ENCODE results near the gene RHCE. TPM values are rescaled to one million over a fixed set of nuclear protein-coding genes. Genes with fewer than 3 reads are reported as not detected.
"Not testable (repeated sequence)": the region's sequence is repeated elsewhere in the genome, so short reads cannot be mapped to it uniquely, and the experiment has no call there.

The RHCE gene
- total RNA-seq, 1 donor from 2014 or later, result not detected

DNA sequence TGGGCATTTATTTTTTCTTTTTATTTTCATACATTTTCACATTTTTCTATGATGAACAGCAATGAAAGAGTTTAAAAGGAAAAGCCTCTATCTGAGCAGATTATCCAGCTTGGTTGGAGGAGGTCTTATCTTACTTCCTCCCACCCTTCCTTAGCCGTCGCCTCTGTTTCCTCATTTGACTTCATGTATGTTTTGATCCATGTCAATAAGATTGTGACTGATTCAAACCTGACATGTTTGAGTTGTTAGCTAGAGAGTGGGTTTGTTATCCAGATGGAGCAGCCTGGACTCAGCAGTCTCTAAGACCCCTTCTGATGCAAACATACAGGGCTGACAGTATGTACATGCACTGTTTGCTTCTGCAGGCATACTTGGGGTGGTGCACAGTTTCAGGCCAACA, 41.2 kb upstream of the RHCE start:
- intact Hi-C loops (cut with micrococcal nuclease), result no loop called here
- Mint-ChIP-seq H3K4me1 (no peaks in the 10 kb centered on the region), H3K27me3 (no peaks in the 10 kb centered on the region), H3K4me3 (no peak overlapping the region), H3K36me3 (ENCODE audit: low read depth) (peaks cover 63% of the 10 kb centered on the region), H3K27ac (no peak overlapping the region), H3K9me3 (no peaks in the 10 kb centered on the region)
- no peak for DNase-seq
- CTCF ChIA-PET, result no interaction called here
- TF ChIP-seq, protein P1, sequence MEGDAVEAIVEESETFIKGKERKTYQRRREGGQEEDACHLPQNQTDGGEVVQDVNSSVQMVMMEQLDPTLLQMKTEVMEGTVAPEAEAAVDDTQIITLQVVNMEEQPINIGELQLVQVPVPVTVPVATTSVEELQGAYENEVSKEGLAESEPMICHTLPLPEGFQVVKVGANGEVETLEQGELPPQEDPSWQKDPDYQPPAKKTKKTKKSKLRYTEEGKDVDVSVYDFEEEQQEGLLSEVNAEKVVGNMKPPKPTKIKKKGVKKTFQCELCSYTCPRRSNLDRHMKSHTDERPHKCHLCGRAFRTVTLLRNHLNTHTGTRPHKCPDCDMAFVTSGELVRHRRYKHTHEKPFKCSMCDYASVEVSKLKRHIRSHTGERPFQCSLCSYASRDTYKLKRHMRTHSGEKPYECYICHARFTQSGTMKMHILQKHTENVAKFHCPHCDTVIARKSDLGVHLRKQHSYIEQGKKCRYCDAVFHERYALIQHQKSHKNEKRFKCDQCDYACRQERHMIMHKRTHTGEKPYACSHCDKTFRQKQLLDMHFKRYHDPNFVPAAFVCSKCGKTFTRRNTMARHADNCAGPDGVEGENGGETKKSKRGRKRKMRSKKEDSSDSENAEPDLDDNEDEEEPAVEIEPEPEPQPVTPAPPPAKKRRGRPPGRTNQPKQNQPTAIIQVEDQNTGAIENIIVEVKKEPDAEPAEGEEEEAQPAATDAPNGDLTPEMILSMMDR (IDR thresholded peaks at IDR 0.05), result no peak
- no peak for ATAC-seq (ENCODE audit: low read depth)
- POLR2A ChIA-PET, result no interaction called here

DNA sequence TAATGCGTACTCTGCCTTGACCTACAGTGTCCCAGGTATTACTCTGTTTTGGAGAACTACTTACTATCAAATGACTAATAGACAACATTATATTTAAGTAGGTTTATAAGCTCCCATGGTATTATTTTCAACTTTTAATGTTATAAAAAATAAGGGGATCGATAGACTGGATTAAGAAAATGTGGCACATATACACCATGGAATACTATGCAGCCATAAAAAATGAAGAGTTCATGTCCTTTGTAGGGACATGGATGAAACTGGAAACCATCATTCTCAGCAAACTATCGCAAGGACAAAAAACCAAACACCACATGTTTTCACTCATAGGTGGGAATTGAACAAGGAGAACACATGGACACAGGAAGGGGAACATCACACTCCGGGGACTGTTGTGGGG, 40.2 kb upstream of the RHCE start:
- peaks cover 65% of the 10 kb centered on the region for H3K36me3 Mint-ChIP-seq (ENCODE audit: low read depth)
- H3K9me3 Mint-ChIP-seq; H3K4me3 Mint-ChIP-seq; H3K27me3 Mint-ChIP-seq; intact Hi-C loops (cut with micrococcal nuclease); H3K4me1 Mint-ChIP-seq; CTCF ChIA-PET; H3K27ac Mint-ChIP-seq; ATAC-seq (ENCODE audit: low read depth); DNase-seq; POLR2A ChIA-PET: not testable (repeated sequence)

DNA sequence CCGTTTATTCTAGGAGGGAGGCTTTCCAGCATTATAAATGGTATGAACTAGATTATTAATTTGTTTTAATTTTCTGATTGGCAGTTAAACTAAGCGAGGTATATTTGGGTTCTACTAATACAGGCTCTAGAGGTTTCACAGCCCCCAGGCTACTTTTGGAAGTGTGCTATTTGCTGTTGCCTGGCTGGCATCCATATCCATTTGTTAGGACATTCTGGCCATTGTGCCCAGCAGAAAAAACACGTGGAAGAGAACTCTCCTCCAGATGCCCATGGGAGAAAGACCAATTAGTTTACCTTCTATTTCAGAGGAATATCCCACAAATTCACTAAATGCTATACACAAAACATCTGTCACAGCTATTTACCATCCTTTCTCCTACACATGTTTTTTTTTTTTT, 39.4 kb upstream of the RHCE start:
- H3K27me3 Mint-ChIP-seq, result no peaks in the 10 kb centered on the region
- intact Hi-C loops (cut with micrococcal nuclease), result no loop called here
- H3K27ac Mint-ChIP-seq, result no peak overlapping the region
- peaks cover 66% of the 10 kb centered on the region for H3K36me3 Mint-ChIP-seq (ENCODE audit: low read depth)
- ATAC-seq (ENCODE audit: low read depth) (no peak), DNase-seq (no peak)
- H3K4me1 Mint-ChIP-seq, result no peaks in the 10 kb centered on the region
- TF ChIP-seq, protein P1 (IDR thresholded peaks at IDR 0.05), result no peak
- no peaks in the 10 kb centered on the region for H3K9me3 Mint-ChIP-seq
- ChIA-PET POLR2A (no interaction called here), CTCF (no interaction called here)
- no peak overlapping the region for H3K4me3 Mint-ChIP-seq

DNA sequence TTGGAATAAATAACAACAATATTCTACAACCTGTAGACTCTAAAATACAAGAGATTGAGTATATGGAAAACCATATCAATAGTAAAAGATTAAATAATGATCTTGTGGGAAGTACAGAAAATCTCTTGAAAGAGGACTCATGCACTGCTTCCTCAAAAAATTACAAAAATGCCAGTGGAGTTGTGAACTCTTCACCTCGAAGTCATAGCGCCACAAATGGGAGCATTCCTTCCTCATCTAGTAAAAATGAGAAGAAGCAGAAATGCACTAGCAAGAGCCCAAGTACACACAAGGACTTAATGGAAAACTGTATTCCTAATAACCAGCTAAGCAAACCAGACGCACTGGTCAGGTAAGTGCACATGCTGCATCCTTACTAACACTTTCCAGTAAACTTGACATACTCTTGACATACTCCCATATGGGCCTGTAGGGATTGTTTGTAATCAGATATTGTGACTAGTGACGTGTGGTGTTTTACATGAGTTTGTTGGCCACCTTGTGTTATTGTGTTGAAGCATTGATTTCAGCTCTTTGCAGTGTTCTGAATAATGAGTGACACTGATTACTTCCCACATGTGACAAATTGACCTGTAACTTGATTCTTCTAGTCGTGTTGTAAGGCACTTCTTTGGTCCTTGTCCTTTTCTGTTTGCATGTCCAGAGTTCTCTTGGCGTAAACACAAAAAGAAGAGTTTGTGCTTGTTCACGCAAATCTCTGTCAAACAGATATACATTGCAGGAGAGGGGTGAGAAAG, 38.1 kb upstream of the RHCE start:
- POLR2A ChIA-PET, result no interaction called here
- Mint-ChIP-seq H3K27ac (no peak overlapping the region), H3K9me3 (no peaks in the 10 kb centered on the region), H3K4me1 (no peaks in the 10 kb centered on the region), H3K27me3 (no peaks in the 10 kb centered on the region), H3K4me3 (no peak overlapping the region), H3K36me3 (ENCODE audit: low read depth) (peaks cover 72% of the 10 kb centered on the region)
- CTCF ChIA-PET, result no interaction called here
- TF ChIP-seq, protein P1 (IDR thresholded peaks at IDR 0.05), result no peak
- DNase-seq, result no peak
- intact Hi-C loops (cut with micrococcal nuclease), result no loop called here
- no peak for ATAC-seq (ENCODE audit: low read depth)

DNA sequence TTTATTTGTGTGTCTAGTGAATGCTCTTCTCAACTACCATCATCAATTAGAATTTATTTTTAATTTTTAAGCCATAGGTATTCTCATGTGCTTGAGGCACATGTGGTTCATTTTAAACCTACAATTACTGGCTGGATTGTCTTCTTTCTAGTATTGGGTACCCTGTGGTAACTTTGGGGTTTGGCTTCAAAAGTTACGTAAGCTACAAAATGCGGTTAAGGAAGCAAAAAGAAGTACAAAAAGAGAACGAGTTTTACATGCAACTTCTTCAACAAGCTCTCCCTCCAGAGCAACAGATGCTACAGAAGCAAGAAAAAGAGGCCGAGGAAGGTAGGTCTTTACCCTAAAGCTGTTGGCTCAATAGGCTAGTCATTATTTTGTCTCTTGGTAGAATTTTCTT, 35.9 kb upstream of the RHCE start:
- Mint-ChIP-seq H3K36me3 (ENCODE audit: low read depth) (peaks cover 66% of the 10 kb centered on the region), H3K4me3 (no peak overlapping the region), H3K27me3 (no peaks in the 10 kb centered on the region), H3K27ac (no peak overlapping the region), H3K4me1 (peaks cover 9% of the 10 kb centered on the region), H3K9me3 (no peaks in the 10 kb centered on the region)
- POLR2A ChIA-PET, result no interaction called here
- TF ChIP-seq, protein P1 (IDR thresholded peaks at IDR 0.05), result no peak
- intact Hi-C loops (cut with micrococcal nuclease), result no loop called here
- ATAC-seq (ENCODE audit: low read depth) (no peak), DNase-seq (no peak)
- CTCF ChIA-PET, result no interaction called here

DNA sequence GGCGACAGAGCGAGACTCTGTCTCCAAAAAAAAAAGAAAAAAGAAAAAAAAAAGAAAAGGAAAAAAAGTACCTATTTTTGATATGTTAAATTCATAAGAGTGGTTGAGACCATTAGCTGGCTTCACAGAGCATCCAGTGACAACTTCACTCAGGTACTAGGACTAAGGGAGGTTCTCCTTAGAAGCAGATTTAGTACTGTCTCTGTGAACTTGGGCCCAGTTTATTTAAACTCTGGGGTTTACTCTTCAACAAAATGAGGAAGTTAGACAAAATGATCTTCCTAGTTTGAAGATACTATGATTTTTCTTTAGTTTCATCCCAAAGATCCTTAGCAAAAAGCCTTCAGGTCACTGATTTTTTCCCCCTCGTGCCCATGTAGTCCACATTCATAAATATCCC, 31.3 kb upstream of the RHCE start:
- peaks cover 18% of the 10 kb centered on the region for H3K4me1 Mint-ChIP-seq
- intact Hi-C loops (cut with micrococcal nuclease), result no loop called here
- peak overlapping the region; percentile 41 for H3K27ac Mint-ChIP-seq
- ChIA-PET POLR2A (no interaction called here), CTCF (no interaction called here)
- DNase-seq, result no peak
- H3K4me3 Mint-ChIP-seq, result no peak overlapping the region
- H3K36me3 Mint-ChIP-seq (ENCODE audit: low read depth), result peaks cover 53% of the 10 kb centered on the region
- TF ChIP-seq, protein P1 (IDR thresholded peaks at IDR 0.05), result no peak
- ATAC-seq (ENCODE audit: low read depth), result peak; percentile 47
- H3K27me3 Mint-ChIP-seq, result no peaks in the 10 kb centered on the region
- no peaks in the 10 kb centered on the region for H3K9me3 Mint-ChIP-seq

All from activated B cell treated with CpG ODN at 0.5 μM for 24 hours (primary cell).